ENCODE data around the gene EFNA5. TPM values are rescaled to one million over a fixed set of nuclear protein-coding genes. Genes with fewer than 3 reads are reported as not detected.

The EFNA5 gene
- polyA plus RNA-seq, 2 donors, result 3.4 to 4.9 TPM

GRCh38 chr5:107545486-107545885 is 125.3 kb downstream of the EFNA5 start:
- Histone ChIP-seq H3K9me3 (ENCODE audit: control insufficient read depth in 2 of 2, insufficient read depth in 1 of 2, low read depth in 1 of 2, low read length in 1 of 2) (no peaks in the 10 kb centered on the region), H3K27ac (ENCODE audit: low read depth in 2 of 2, low read length in 1 of 2) (no peak overlapping the region), H3K36me3 (ENCODE audit: control insufficient read depth in 2 of 2, insufficient read depth in 2 of 2, low read length in 1 of 2) (no peaks in the 10 kb centered on the region), H3K27me3 (ENCODE audit: control insufficient read depth in 1 of 2, insufficient read depth in 2 of 2, low read length in 2 of 2) (no peaks in the 10 kb centered on the region), H3K4me3 (ENCODE audit: low read depth in 1 of 2, low read length in 2 of 2) (no peak overlapping the region), H3K4me1 (ENCODE audit: control insufficient read depth in 2 of 2, insufficient read depth in 2 of 2, low read length in 1 of 2) (peaks cover 0 to 3% of the 10 kb centered on the region in 2 donors)
- WGBS, 2 donors, result 61 to 71% methylated on average over 4 of the region's 4 CpGs

GRCh38 chr5:107544967-107545366 is 125.8 kb downstream of the EFNA5 start:
- WGBS, 2 donors, result 77 to 84% methylated on average over 6 of the region's 6 CpGs
- Histone ChIP-seq H3K27ac (ENCODE audit: low read depth in 2 of 2, low read length in 1 of 2) (no peak overlapping the region), H3K4me1 (ENCODE audit: control insufficient read depth in 2 of 2, insufficient read depth in 2 of 2, low read length in 1 of 2) (peaks cover 0 to 3% of the 10 kb centered on the region in 2 donors)

GRCh38 chr5:107544476-107544875 is 126.3 kb downstream of the EFNA5 start:
- WGBS, 2 donors, result 69 to 79% methylated on average over 3 of the region's 3 CpGs
- Histone ChIP-seq H3K27ac (ENCODE audit: low read depth in 2 of 2, low read length in 1 of 2) (no peak overlapping the region), H3K36me3 (ENCODE audit: control insufficient read depth in 2 of 2, insufficient read depth in 2 of 2, low read length in 1 of 2) (no peaks in the 10 kb centered on the region), H3K4me1 (ENCODE audit: control insufficient read depth in 2 of 2, insufficient read depth in 2 of 2, low read length in 1 of 2) (peaks cover 0 to 1% of the 10 kb centered on the region in 2 donors), H3K9me3 (ENCODE audit: control insufficient read depth in 2 of 2, insufficient read depth in 1 of 2, low read depth in 1 of 2, low read length in 1 of 2) (no peaks in the 10 kb centered on the region), H3K27me3 (ENCODE audit: control insufficient read depth in 1 of 2, insufficient read depth in 2 of 2, low read length in 2 of 2) (no peaks in the 10 kb centered on the region), H3K4me3 (ENCODE audit: low read depth in 1 of 2, low read length in 2 of 2) (no peak overlapping the region)

More at GRCh38 chr5:107544967-107545366, 125.8 kb downstream of the EFNA5 start:
- H3K4me3 ChIP-seq (ENCODE audit: low read depth in 1 of 2, low read length in 2 of 2), result no peak overlapping the region
- H3K36me3 ChIP-seq (ENCODE audit: control insufficient read depth in 2 of 2, insufficient read depth in 2 of 2, low read length in 1 of 2), result no peaks in the 10 kb centered on the region
- H3K9me3 ChIP-seq (ENCODE audit: control insufficient read depth in 2 of 2, insufficient read depth in 1 of 2, low read depth in 1 of 2, low read length in 1 of 2), result no peaks in the 10 kb centered on the region
- H3K27me3 ChIP-seq (ENCODE audit: control insufficient read depth in 1 of 2, insufficient read depth in 2 of 2, low read length in 2 of 2), result no peaks in the 10 kb centered on the region

GRCh38 chr5:107543868-107544267 is 126.9 kb downstream of the EFNA5 start:
- WGBS, 2 donors, result 91 to 93% methylated on average over 6 of the region's 6 CpGs
- no peak overlapping the region for H3K27ac ChIP-seq (ENCODE audit: low read depth in 2 of 2, low read length in 1 of 2)
- H3K4me3 ChIP-seq (ENCODE audit: low read depth in 1 of 2, low read length in 2 of 2), result no peak overlapping the region
- no peaks in the 10 kb centered on the region for H3K4me1 ChIP-seq (ENCODE audit: control insufficient read depth in 2 of 2, insufficient read depth in 2 of 2, low read length in 1 of 2)
- H3K27me3 ChIP-seq (ENCODE audit: control insufficient read depth in 1 of 2, insufficient read depth in 2 of 2, low read length in 2 of 2), result no peaks in the 10 kb centered on the region
- H3K9me3 ChIP-seq (ENCODE audit: control insufficient read depth in 2 of 2, insufficient read depth in 1 of 2, low read depth in 1 of 2, low read length in 1 of 2), result no peaks in the 10 kb centered on the region
- no peaks in the 10 kb centered on the region for H3K36me3 ChIP-seq (ENCODE audit: control insufficient read depth in 2 of 2, insufficient read depth in 2 of 2, low read length in 1 of 2)

GRCh38 chr5:107542831-107543231 is 127.9 kb downstream of the EFNA5 start:
- 20 to 32% methylated on average over 7 of the region's 7 CpGs for WGBS, 2 donors
- Histone ChIP-seq H3K27ac (ENCODE audit: low read depth in 2 of 2, low read length in 1 of 2) (peak overlapping the region; percentile 54 to 79), H3K4me3 (ENCODE audit: low read depth in 1 of 2, low read length in 2 of 2) (no peak overlapping the region), H3K27me3 (ENCODE audit: control insufficient read depth in 1 of 2, insufficient read depth in 2 of 2, low read length in 2 of 2) (no peaks in the 10 kb centered on the region), H3K4me1 (ENCODE audit: control insufficient read depth in 2 of 2, insufficient read depth in 2 of 2, low read length in 1 of 2) (no peaks in the 10 kb centered on the region), H3K36me3 (ENCODE audit: control insufficient read depth in 2 of 2, insufficient read depth in 2 of 2, low read length in 1 of 2) (no peaks in the 10 kb centered on the region), H3K9me3 (ENCODE audit: control insufficient read depth in 2 of 2, insufficient read depth in 1 of 2, low read depth in 1 of 2, low read length in 1 of 2) (no peaks in the 10 kb centered on the region)

GRCh38 chr5:107542428-107542827 is 128.3 kb downstream of the EFNA5 start:
- H3K4me3 ChIP-seq (ENCODE audit: low read depth in 1 of 2, low read length in 2 of 2), result no peak overlapping the region
- 10 to 13% methylated on average over 4 of the region's 4 CpGs for WGBS, 2 donors
- peak overlapping the region; percentile 54 to 67 for H3K27ac ChIP-seq (ENCODE audit: low read depth in 2 of 2, low read length in 1 of 2)
- H3K27me3 ChIP-seq (ENCODE audit: control insufficient read depth in 1 of 2, insufficient read depth in 2 of 2, low read length in 2 of 2), result no peaks in the 10 kb centered on the region
- no peaks in the 10 kb centered on the region for H3K4me1 ChIP-seq (ENCODE audit: control insufficient read depth in 2 of 2, insufficient read depth in 2 of 2, low read length in 1 of 2)
- no peaks in the 10 kb centered on the region for H3K9me3 ChIP-seq (ENCODE audit: control insufficient read depth in 2 of 2, insufficient read depth in 1 of 2, low read depth in 1 of 2, low read length in 1 of 2)
- H3K36me3 ChIP-seq (ENCODE audit: control insufficient read depth in 2 of 2, insufficient read depth in 2 of 2, low read length in 1 of 2), result no peaks in the 10 kb centered on the region

GRCh38 chr5:107541400-107541799 is 129.3 kb downstream of the EFNA5 start:
- WGBS, 2 donors, result 87 to 95% methylated on average over 1 of the region's 1 CpG
- Histone ChIP-seq H3K4me1 (ENCODE audit: control insufficient read depth in 2 of 2, insufficient read depth in 2 of 2, low read length in 1 of 2) (no peaks in the 10 kb centered on the region), H3K9me3 (ENCODE audit: control insufficient read depth in 2 of 2, insufficient read depth in 1 of 2, low read depth in 1 of 2, low read length in 1 of 2) (no peaks in the 10 kb centered on the region), H3K4me3 (ENCODE audit: low read depth in 1 of 2, low read length in 2 of 2) (no peak overlapping the region), H3K27me3 (ENCODE audit: control insufficient read depth in 1 of 2, insufficient read depth in 2 of 2, low read length in 2 of 2) (no peaks in the 10 kb centered on the region), H3K36me3 (ENCODE audit: control insufficient read depth in 2 of 2, insufficient read depth in 2 of 2, low read length in 1 of 2) (no peaks in the 10 kb centered on the region), H3K27ac (ENCODE audit: low read depth in 2 of 2, low read length in 1 of 2) (no peak overlapping the region)

GRCh38 chr5:107539726-107540330 is 130.9 kb downstream of the EFNA5 start:
- Histone ChIP-seq H3K9me3 (ENCODE audit: control insufficient read depth in 2 of 2, insufficient read depth in 1 of 2, low read depth in 1 of 2, low read length in 1 of 2) (no peaks in the 10 kb centered on the region), H3K27ac (ENCODE audit: low read depth in 2 of 2, low read length in 1 of 2) (no peak overlapping the region), H3K36me3 (ENCODE audit: control insufficient read depth in 2 of 2, insufficient read depth in 2 of 2, low read length in 1 of 2) (no peaks in the 10 kb centered on the region), H3K4me3 (ENCODE audit: low read depth in 1 of 2, low read length in 2 of 2) (no peak overlapping the region), H3K27me3 (ENCODE audit: control insufficient read depth in 1 of 2, insufficient read depth in 2 of 2, low read length in 2 of 2) (no peaks in the 10 kb centered on the region), H3K4me1 (ENCODE audit: control insufficient read depth in 2 of 2, insufficient read depth in 2 of 2, low read length in 1 of 2) (no peaks in the 10 kb centered on the region)
- WGBS, 2 donors, result 91 to 95% methylated on average over 4 of the region's 4 CpGs

GRCh38 chr5:107538805-107539445 is 131.8 kb downstream of the EFNA5 start:
- 81 to 83% methylated on average over 5 of the region's 5 CpGs for WGBS, 2 donors
- H3K9me3 ChIP-seq (ENCODE audit: control insufficient read depth in 2 of 2, insufficient read depth in 1 of 2, low read depth in 1 of 2, low read length in 1 of 2), result no peaks in the 10 kb centered on the region

GRCh38 chr5:107538331-107538730 is 132.4 kb downstream of the EFNA5 start:
- Histone ChIP-seq H3K27me3 (ENCODE audit: control insufficient read depth in 1 of 2, insufficient read depth in 2 of 2, low read length in 2 of 2) (no peaks in the 10 kb centered on the region), H3K27ac (ENCODE audit: low read depth in 2 of 2, low read length in 1 of 2) (no peak overlapping the region)

More at GRCh38 chr5:107538805-107539445, 131.8 kb downstream of the EFNA5 start:
- no peaks in the 10 kb centered on the region for H3K27me3 ChIP-seq (ENCODE audit: control insufficient read depth in 1 of 2, insufficient read depth in 2 of 2, low read length in 2 of 2)
- H3K4me3 ChIP-seq (ENCODE audit: low read depth in 1 of 2, low read length in 2 of 2), result no peak overlapping the region
- H3K36me3 ChIP-seq (ENCODE audit: control insufficient read depth in 2 of 2, insufficient read depth in 2 of 2, low read length in 1 of 2), result no peaks in the 10 kb centered on the region
- no peak overlapping the region for H3K27ac ChIP-seq (ENCODE audit: low read depth in 2 of 2, low read length in 1 of 2)
- no peaks in the 10 kb centered on the region for H3K4me1 ChIP-seq (ENCODE audit: control insufficient read depth in 2 of 2, insufficient read depth in 2 of 2, low read length in 1 of 2)

More at GRCh38 chr5:107538331-107538730, 132.4 kb downstream of the EFNA5 start:
- Histone ChIP-seq H3K4me3 (ENCODE audit: low read depth in 1 of 2, low read length in 2 of 2) (no peak overlapping the region), H3K4me1 (ENCODE audit: control insufficient read depth in 2 of 2, insufficient read depth in 2 of 2, low read length in 1 of 2) (no peaks in the 10 kb centered on the region), H3K36me3 (ENCODE audit: control insufficient read depth in 2 of 2, insufficient read depth in 2 of 2, low read length in 1 of 2) (no peaks in the 10 kb centered on the region), H3K9me3 (ENCODE audit: control insufficient read depth in 2 of 2, insufficient read depth in 1 of 2, low read depth in 1 of 2, low read length in 1 of 2) (no peaks in the 10 kb centered on the region)

All from esophagus (tissue), 2 donors.